Stimulated activated memory B cell treated with anti-CD40 and anti-IgM and Interleukin-4, amounts not matched to agents 10 μg/mL and 1 μg/mL and 100 μg/mL, for 72 hours (primary cell): ENCODE results near the gene RASA1.

ENCODE experiments used
- ATAC-seq: fragments of 150-1000 bp; cut with Tn5 transposase; 2 replicates; pipeline ENCODE4 v1.10.0; 2021
- H3K27ac Mint-ChIP-seq: one replicate; pipeline ENCODE4 v1.8.0; 2022; ENCODE audit warnings: mild to moderate bottlenecking, mixed read lengths
- H3K27me3 Mint-ChIP-seq: one replicate; pipeline ENCODE4 v1.8.0; 2022; ENCODE audit warnings: mixed read lengths
- H3K36me3 Mint-ChIP-seq: one replicate; pipeline ENCODE4 v1.8.0; 2022; ENCODE audit warnings: mixed read lengths
- H3K4me1 Mint-ChIP-seq: one replicate; pipeline ENCODE4 v1.8.0; 2022; ENCODE audit warnings: mixed read lengths
- H3K4me3 Mint-ChIP-seq: one replicate; pipeline ENCODE4 v1.8.0; 2022; ENCODE audit warnings: mild to moderate bottlenecking, moderate library complexity, mixed read lengths
- H3K9me3 Mint-ChIP-seq: one replicate; pipeline ENCODE4 v1.8.0; 2022; ENCODE audit warnings: mixed read lengths

The RASA1 gene

GRCh38 chr5:87311405-87312279 lies 44.0 kb downstream of the RASA1 start:
- Mint-ChIP-seq H3K27ac (no peak overlapping the region), H3K9me3 (no peaks in the 10 kb centered on the region), H3K27me3 (no peaks in the 10 kb centered on the region), H3K4me1 (peaks cover 51% of the 10 kb centered on the region), H3K36me3 (peaks cover 27% of the 10 kb centered on the region), H3K4me3 (no peak overlapping the region)
- ATAC-seq: no peak

GRCh38 chr5:87313216-87313615 lies 45.5 kb downstream of the RASA1 start:
- Mint-ChIP-seq H3K4me3 (no peak overlapping the region), H3K36me3 (peaks cover 26% of the 10 kb centered on the region), H3K4me1 (peaks cover 43% of the 10 kb centered on the region)

GRCh38 chr5:87319469-87319868 lies 51.8 kb downstream of the RASA1 start:
- Mint-ChIP-seq H3K27ac (no peak overlapping the region), H3K4me3 (no peak overlapping the region), H3K36me3 (peaks cover 51% of the 10 kb centered on the region), H3K4me1 (peaks cover 57% of the 10 kb centered on the region), H3K27me3 (no peaks in the 10 kb centered on the region), H3K9me3 (peaks cover 3% of the 10 kb centered on the region)
- no peak for ATAC-seq

More at GRCh38 chr5:87313216-87313615, 45.5 kb downstream of the RASA1 start:
- Mint-ChIP-seq H3K9me3 (peaks cover 3% of the 10 kb centered on the region), H3K27ac (no peak overlapping the region), H3K27me3 (no peaks in the 10 kb centered on the region)
- ATAC-seq: no peak

GRCh38 chr5:87321605-87322004 lies 53.9 kb downstream of the RASA1 start:
- ATAC-seq: no peak
- no peak overlapping the region for H3K27ac Mint-ChIP-seq
- peaks cover 62% of the 10 kb centered on the region for H3K4me1 Mint-ChIP-seq

GRCh38 chr5:87322381-87322780 lies 54.7 kb downstream of the RASA1 start:
- H3K36me3 Mint-ChIP-seq: peaks cover 52% of the 10 kb centered on the region
- H3K27ac Mint-ChIP-seq: no peak overlapping the region
- peaks cover 3% of the 10 kb centered on the region for H3K9me3 Mint-ChIP-seq
- H3K4me3 Mint-ChIP-seq: no peak overlapping the region
- H3K27me3 Mint-ChIP-seq: no peaks in the 10 kb centered on the region
- H3K4me1 Mint-ChIP-seq: peaks cover 62% of the 10 kb centered on the region
- ATAC-seq: no peak

More at GRCh38 chr5:87321605-87322004, 53.9 kb downstream of the RASA1 start:
- Mint-ChIP-seq H3K27me3 (no peaks in the 10 kb centered on the region), H3K4me3 (no peak overlapping the region), H3K36me3 (peaks cover 54% of the 10 kb centered on the region), H3K9me3 (peaks cover 3% of the 10 kb centered on the region)

- Mint-ChIP-seq H3K9me3 (no peaks in the 10 kb centered on the region), H3K27me3 (no peaks in the 10 kb centered on the region), H3K27ac (no peak overlapping the region), H3K4me1 (peaks cover 33% of the 10 kb centered on the region), H3K4me3 (no peak overlapping the region), H3K36me3 (peaks cover 12% of the 10 kb centered on the region)
- ATAC-seq: no peak
Measured at GRCh38 chr5:87327998-87328397, 60.3 kb downstream of the RASA1 start.

- no peak for ATAC-seq
- Mint-ChIP-seq H3K4me1 (peaks cover 22% of the 10 kb centered on the region), H3K27ac (no peak overlapping the region)
Measured at GRCh38 chr5:87329114-87329513, 61.4 kb downstream of the RASA1 start.

GRCh38 chr5:87339986-87340385 lies 72.3 kb downstream of the RASA1 start:
- H3K36me3 Mint-ChIP-seq: peaks cover 60% of the 10 kb centered on the region
- H3K27me3 Mint-ChIP-seq: no peaks in the 10 kb centered on the region
- ATAC-seq: no peak
- peak overlapping the region; percentile 45 for H3K27ac Mint-ChIP-seq
- H3K4me1 Mint-ChIP-seq: peaks cover 14% of the 10 kb centered on the region
- H3K9me3 Mint-ChIP-seq: peaks cover 3% of the 10 kb centered on the region
- no peak overlapping the region for H3K4me3 Mint-ChIP-seq

More at GRCh38 chr5:87329114-87329513, 61.4 kb downstream of the RASA1 start:
- no peak overlapping the region for H3K4me3 Mint-ChIP-seq
- no peaks in the 10 kb centered on the region for H3K27me3 Mint-ChIP-seq
- peaks cover 18% of the 10 kb centered on the region for H3K36me3 Mint-ChIP-seq
- H3K9me3 Mint-ChIP-seq: no peaks in the 10 kb centered on the region

- no peaks in the 10 kb centered on the region for H3K27me3 Mint-ChIP-seq
- peaks cover 55% of the 10 kb centered on the region for H3K36me3 Mint-ChIP-seq
- H3K4me3 Mint-ChIP-seq: peak overlapping the region; percentile 38
- peak; percentile 84 for ATAC-seq
- H3K9me3 Mint-ChIP-seq: peaks cover 3% of the 10 kb centered on the region
- H3K4me1 Mint-ChIP-seq: peaks cover 14% of the 10 kb centered on the region
- peak overlapping the region; percentile 45 for H3K27ac Mint-ChIP-seq
Measured at GRCh38 chr5:87340716-87341115, 73.0 kb downstream of the RASA1 start.

- H3K4me1 Mint-ChIP-seq: no peaks in the 10 kb centered on the region
- no peak overlapping the region for H3K4me3 Mint-ChIP-seq
- ATAC-seq: no peak
- no peak overlapping the region for H3K27ac Mint-ChIP-seq
- no peaks in the 10 kb centered on the region for H3K27me3 Mint-ChIP-seq
- H3K9me3 Mint-ChIP-seq: peaks cover 3% of the 10 kb centered on the region
- peaks cover 26% of the 10 kb centered on the region for H3K36me3 Mint-ChIP-seq
Measured at GRCh38 chr5:87347272-87347671, 79.6 kb downstream of the RASA1 start.

- H3K27ac Mint-ChIP-seq: no peak overlapping the region
- H3K4me1 Mint-ChIP-seq: no peaks in the 10 kb centered on the region
- ATAC-seq: no peak
- H3K36me3 Mint-ChIP-seq: peaks cover 22% of the 10 kb centered on the region
- no peaks in the 10 kb centered on the region for H3K27me3 Mint-ChIP-seq
- H3K9me3 Mint-ChIP-seq: peaks cover 3% of the 10 kb centered on the region
- H3K4me3 Mint-ChIP-seq: no peak overlapping the region
Measured at GRCh38 chr5:87347841-87348240, 80.2 kb downstream of the RASA1 start.

- Mint-ChIP-seq H3K27ac (no peak overlapping the region), H3K4me1 (no peaks in the 10 kb centered on the region)
Measured at GRCh38 chr5:87354496-87354895, 86.8 kb downstream of the RASA1 start.

GRCh38 chr5:87359106-87359505 lies 91.4 kb downstream of the RASA1 start:
- H3K36me3 Mint-ChIP-seq: peaks cover 34% of the 10 kb centered on the region
- H3K4me3 Mint-ChIP-seq: no peak overlapping the region
- no peaks in the 10 kb centered on the region for H3K27me3 Mint-ChIP-seq
- peak overlapping the region; percentile 31 for H3K27ac Mint-ChIP-seq
- H3K4me1 Mint-ChIP-seq: no peaks in the 10 kb centered on the region
- ATAC-seq: no peak
- H3K9me3 Mint-ChIP-seq: no peaks in the 10 kb centered on the region

More at GRCh38 chr5:87354496-87354895, 86.8 kb downstream of the RASA1 start:
- Mint-ChIP-seq H3K27me3 (no peaks in the 10 kb centered on the region), H3K9me3 (no peaks in the 10 kb centered on the region), H3K36me3 (peaks cover 38% of the 10 kb centered on the region), H3K4me3 (no peak overlapping the region)
- no peak for ATAC-seq

- Mint-ChIP-seq H3K4me1 (no peaks in the 10 kb centered on the region), H3K9me3 (no peaks in the 10 kb centered on the region), H3K36me3 (peaks cover 32% of the 10 kb centered on the region), H3K27ac (no peak overlapping the region), H3K4me3 (no peak overlapping the region), H3K27me3 (no peaks in the 10 kb centered on the region)
- ATAC-seq: no peak
Measured at GRCh38 chr5:87360132-87360531, 92.4 kb downstream of the RASA1 start.

- H3K27ac Mint-ChIP-seq: no peak overlapping the region
- no peak overlapping the region for H3K4me3 Mint-ChIP-seq
- H3K4me1 Mint-ChIP-seq: no peaks in the 10 kb centered on the region
- H3K36me3 Mint-ChIP-seq: peaks cover 25% of the 10 kb centered on the region
- H3K27me3 Mint-ChIP-seq: no peaks in the 10 kb centered on the region
- H3K9me3 Mint-ChIP-seq: no peaks in the 10 kb centered on the region
- ATAC-seq: no peak
Measured at GRCh38 chr5:87361031-87361445, 93.4 kb downstream of the RASA1 start.
